H9 (cell line): ENCODE data around the gene PHTF2. TPM values are rescaled to one million over a fixed set of nuclear protein-coding genes. Genes with fewer than 3 reads are reported as not detected.

Experiments
- DNase-seq: peaks from one replicate; pipeline ENCODE4 v3.0.0-alpha.2; 2017
- H2AFZ ChIP-seq: one replicate; pipeline ENCODE4 v1.6.1; 2013; ENCODE audit warnings: mild to moderate bottlenecking, low read length, control low read depth, moderate library complexity
- H2AK5ac ChIP-seq: 2 replicates; pipeline ENCODE4 v1.6.1; 2013; ENCODE audit warnings: low read length, control low read depth, mixed read lengths; ENCODE audit not compliant: insufficient read length
- H2BK120ac ChIP-seq: one replicate; pipeline ENCODE4 v1.6.1; 2013; ENCODE audit warnings: low read depth, mild to moderate bottlenecking, low read length, control low read depth, inconsistent platforms; ENCODE audit not compliant: poor library complexity, severe bottlenecking
- H2BK12ac ChIP-seq: 2 replicates; pipeline ENCODE4 v1.6.1; 2013; ENCODE audit warnings: low read length, control low read depth, mixed read lengths, low read depth; ENCODE audit not compliant: insufficient read length
- H2BK15ac ChIP-seq: 2 replicates; pipeline ENCODE4 v1.6.1; 2013; ENCODE audit warnings: low read depth, low read length, control low read depth
- H2BK20ac ChIP-seq: one replicate; pipeline ENCODE4 v1.6.1; 2013; ENCODE audit warnings: low read depth, mild to moderate bottlenecking, low read length, control low read depth, inconsistent platforms; ENCODE audit not compliant: poor library complexity, severe bottlenecking
- H2BK5ac ChIP-seq: 2 replicates; pipeline ENCODE4 v1.6.1; 2013; ENCODE audit warnings: low read length, control low read depth, mixed read lengths; ENCODE audit not compliant: insufficient read length
- H3K14ac ChIP-seq: 2 replicates; pipeline ENCODE4 v1.6.1; 2013; ENCODE audit warnings: low read length, control low read depth; ENCODE audit not compliant: insufficient read depth
- H3K18ac ChIP-seq: 2 replicates; pipeline ENCODE4 v1.6.1; 2013; ENCODE audit warnings: low read depth, mild to moderate bottlenecking, mixed read lengths, low read length, control low read depth; ENCODE audit not compliant: insufficient read length
- H3K23ac ChIP-seq: 2 replicates; pipeline ENCODE4 v1.6.1; 2013; ENCODE audit warnings: low read length, control low read depth, mixed read lengths, low read depth; ENCODE audit not compliant: insufficient read length
- H3K23me2 ChIP-seq: 2 replicates; pipeline ENCODE4 v1.6.1; 2013; ENCODE audit warnings: low read depth, mild to moderate bottlenecking, mixed read lengths, low read length, control low read depth; ENCODE audit not compliant: insufficient read length, poor library complexity, severe bottlenecking
- H3K27ac ChIP-seq: 2 replicates; pipeline ENCODE4 v1.5.1; 2013; ENCODE audit warnings: low read length, control low read depth, mixed read lengths, low read depth; ENCODE audit not compliant: insufficient read length
- H3K27me3 ChIP-seq: 2 replicates; pipeline ENCODE4 v1.6.1; 2013; ENCODE audit warnings: low read length, control low read depth, inconsistent platforms; ENCODE audit not compliant: insufficient read depth
- H3K4ac ChIP-seq: 2 replicates; pipeline ENCODE4 v1.6.1; 2013; ENCODE audit warnings: low read depth, mild to moderate bottlenecking, control low read depth, inconsistent platforms, low read length, moderate library complexity
- H3K4me1 ChIP-seq: 2 replicates; pipeline ENCODE4 v1.6.1; 2013; ENCODE audit warnings: low read length, control low read depth, inconsistent platforms; ENCODE audit not compliant: insufficient read depth
- H3K4me2 ChIP-seq: 2 replicates; pipeline ENCODE4 v1.6.1; 2013; ENCODE audit warnings: low read length, control low read depth, mixed read lengths; ENCODE audit not compliant: insufficient read length, insufficient read depth
- H3K56ac ChIP-seq: 2 replicates; pipeline ENCODE4 v1.6.1; 2013; ENCODE audit warnings: low read depth, mild to moderate bottlenecking, mixed read lengths, low read length, control low read depth; ENCODE audit not compliant: insufficient read length
- H3K79me1 ChIP-seq: 2 replicates; pipeline ENCODE4 v1.6.1; 2013; ENCODE audit warnings: low read depth, mild to moderate bottlenecking, moderate library complexity, low read length, control low read depth, inconsistent platforms; ENCODE audit not compliant: insufficient read depth, poor library complexity, severe bottlenecking
- H3K79me2 ChIP-seq: 2 replicates; pipeline ENCODE4 v1.6.1; 2013; ENCODE audit warnings: low read length, control low read depth, inconsistent platforms; ENCODE audit not compliant: insufficient read depth
- H3K9ac ChIP-seq: 2 replicates; pipeline ENCODE4 v1.6.1; 2013; ENCODE audit warnings: low read length, control low read depth, mixed read lengths; ENCODE audit not compliant: insufficient read length; ENCODE audit errors: extremely low read depth
- H3K9me3 ChIP-seq: one replicate; pipeline ENCODE4 v1.6.1; 2013; ENCODE audit warnings: low read depth, low read length, inconsistent platforms; ENCODE audit not compliant: control insufficient read depth
- H3T11ph ChIP-seq: one replicate; pipeline ENCODE4 v1.6.1; 2013; ENCODE audit warnings: mild to moderate bottlenecking, low read length, control low read depth, inconsistent platforms
- H4K20me1 ChIP-seq: one replicate; pipeline ENCODE4 v1.6.1; 2013; ENCODE audit not compliant: control insufficient read depth, insufficient read length, insufficient read depth
- H4K5ac ChIP-seq: 2 replicates; pipeline ENCODE4 v1.6.1; 2013; ENCODE audit warnings: low read depth, mild to moderate bottlenecking, mixed read lengths, low read length, control low read depth; ENCODE audit not compliant: insufficient read length
- H4K8ac ChIP-seq: replicated peaks from 2 replicates; pipeline ENCODE4 v1.6.1; 2013; ENCODE audit warnings: low read length, control low read depth, mixed read lengths, low read depth; ENCODE audit not compliant: insufficient read length
- H4K91ac ChIP-seq: 2 replicates; pipeline ENCODE4 v1.6.1; 2013; ENCODE audit warnings: low read depth, mild to moderate bottlenecking, moderate library complexity, mixed read lengths, low read length, control low read depth; ENCODE audit not compliant: insufficient read length
- H3K27ac Mint-ChIP-seq, 3 experiments: 2 replicates in 2 of 3; 3 replicates in 1 of 3; pipeline ENCODE4 v1.8.0; 2020 to 2021; ENCODE audit warnings: mixed read lengths in 3 of 3, mild to moderate bottlenecking in 1 of 3, moderate library complexity in 1 of 3
- H3K27me3 Mint-ChIP-seq: 2 replicates; pipeline ENCODE4 v1.8.0; 2021; ENCODE audit warnings: low read depth, mild to moderate bottlenecking, moderate library complexity, mixed read lengths
- H3K36me3 Mint-ChIP-seq, 3 experiments: 2 replicates in 2 of 3; 3 replicates in 1 of 3; pipeline ENCODE4 v1.8.0; 2020 to 2021; ENCODE audit warnings: low read depth in 3 of 3, mixed read lengths in 3 of 3; ENCODE audit not compliant: insufficient read depth in 1 of 3
- H3K4me1 Mint-ChIP-seq, 2 experiments: 2 replicates each; pipeline ENCODE4 v1.8.0; 2020; ENCODE audit warnings: mixed read lengths in 2 of 2
- H3K4me3 Mint-ChIP-seq, 2 experiments: 2 replicates in 1 of 2; 3 replicates in 1 of 2; pipeline ENCODE4 v1.8.0; 2020 to 2021; ENCODE audit warnings: mild to moderate bottlenecking in 2 of 2, mixed read lengths in 2 of 2, moderate library complexity in 1 of 2
- H3K9me3 Mint-ChIP-seq, 2 experiments: 2 replicates in 1 of 2; 3 replicates in 1 of 2; pipeline ENCODE4 v1.8.0; 2020; ENCODE audit warnings: mild to moderate bottlenecking in 2 of 2, mixed read lengths in 2 of 2, moderate library complexity in 1 of 2
- WGBS: extraction: QIAGEN DNeasy Blood & Tissue Kit; methylation state at CpG from one replicate; pipeline ENCODE4 v1.1.7; 2013; ENCODE audit warnings: missing lambda C conversion rate, low lambda C conversion rate, mixed read lengths; ENCODE audit not compliant: insufficient read length; ENCODE audit errors: extremely low coverage; 5-methylcytosine and 5-hydroxymethylcytosine counted together
- total RNA-seq: library from RNA; stranded (reverse); gene quantifications from 2 replicates; pipeline ENCODE4 v1.2.1, GENCODE V29; 2021
- TF ChIP-seq, protein P1 (sequence below): fragments of 200-600 bp; sonication (generic); conservative IDR thresholded peaks from 3 replicates; pipeline ENCODE4 v1.8.0; 2021; ENCODE audit warnings: antibody characterized with exemption, mild to moderate bottlenecking

PHTF2 gene
- total RNA-seq, 1 experiment from 2014 or later, result 16.2 TPM

GRCh38 chr7:77985974-77986339 lies 187.4 kb downstream of the PHTF2 start:
- Histone ChIP-seq H2AK5ac (no peak overlapping the region), H3K56ac (no peak overlapping the region), H3K4ac (no peak overlapping the region), H3K4me2 (no peak overlapping the region), H3K9me3 (no peaks in the 10 kb centered on the region), H3T11ph (no peak overlapping the region), H4K20me1 (no peaks in the 10 kb centered on the region), H3K9ac (no peak overlapping the region), H3K23me2 (no peaks in the 10 kb centered on the region), H4K5ac (no peak overlapping the region), H3K27me3 (no peaks in the 10 kb centered on the region), H4K91ac (no peak overlapping the region), H2AFZ (no peak overlapping the region), H4K8ac (no peak overlapping the region), H3K79me1 (no peaks in the 10 kb centered on the region), H2BK120ac (no peak overlapping the region), H3K79me2 (no peaks in the 10 kb centered on the region), H3K4me1 (no peaks in the 10 kb centered on the region), H3K23ac (no peak overlapping the region), H2BK15ac (no peak overlapping the region), H3K18ac (no peak overlapping the region), H3K14ac (no peak overlapping the region), H2BK20ac (no peak overlapping the region), H2BK5ac (no peak overlapping the region), H2BK12ac (no peak overlapping the region), H3K27ac (no peak overlapping the region)
- DNase-seq, result no peak
- WGBS, result no CpG with 5 or more reads among the region's 3 CpGs
- no peaks in the 10 kb centered on the region for H3K9me3 Mint-ChIP-seq
- H3K27ac Mint-ChIP-seq, result no peak overlapping the region
- H3K4me1 Mint-ChIP-seq, result peaks cover 10 to 14% of the 10 kb centered on the region in 2 experiments
- TF ChIP-seq, protein P1, sequence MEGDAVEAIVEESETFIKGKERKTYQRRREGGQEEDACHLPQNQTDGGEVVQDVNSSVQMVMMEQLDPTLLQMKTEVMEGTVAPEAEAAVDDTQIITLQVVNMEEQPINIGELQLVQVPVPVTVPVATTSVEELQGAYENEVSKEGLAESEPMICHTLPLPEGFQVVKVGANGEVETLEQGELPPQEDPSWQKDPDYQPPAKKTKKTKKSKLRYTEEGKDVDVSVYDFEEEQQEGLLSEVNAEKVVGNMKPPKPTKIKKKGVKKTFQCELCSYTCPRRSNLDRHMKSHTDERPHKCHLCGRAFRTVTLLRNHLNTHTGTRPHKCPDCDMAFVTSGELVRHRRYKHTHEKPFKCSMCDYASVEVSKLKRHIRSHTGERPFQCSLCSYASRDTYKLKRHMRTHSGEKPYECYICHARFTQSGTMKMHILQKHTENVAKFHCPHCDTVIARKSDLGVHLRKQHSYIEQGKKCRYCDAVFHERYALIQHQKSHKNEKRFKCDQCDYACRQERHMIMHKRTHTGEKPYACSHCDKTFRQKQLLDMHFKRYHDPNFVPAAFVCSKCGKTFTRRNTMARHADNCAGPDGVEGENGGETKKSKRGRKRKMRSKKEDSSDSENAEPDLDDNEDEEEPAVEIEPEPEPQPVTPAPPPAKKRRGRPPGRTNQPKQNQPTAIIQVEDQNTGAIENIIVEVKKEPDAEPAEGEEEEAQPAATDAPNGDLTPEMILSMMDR, result no peak
- H3K36me3 Mint-ChIP-seq, result no peaks in the 10 kb centered on the region; a peak in 1 of 7 replicates
- H3K27me3 Mint-ChIP-seq, result peaks cover 5% of the 10 kb centered on the region; the same call in 1 of the 2 replicates
- no peak overlapping the region for H3K4me3 Mint-ChIP-seq
